Ishikawa (cell line): ENCODE measurements around the gene MCU.

Source experiments
- CEBPB ChIP-seq: IDR thresholded peaks from 2 replicates; pipeline ENCODE4 v1.6.1; 2012
- CREB1 ChIP-seq: IDR thresholded peaks from 2 replicates; pipeline ENCODE4 v1.6.1; 2012; ENCODE audit warnings: low read depth
- EGR1 ChIP-seq: IDR thresholded peaks from 2 replicates; pipeline ENCODE4 v1.6.1; 2012
- EP300 ChIP-seq: IDR thresholded peaks from 2 replicates; pipeline ENCODE4 v1.6.1; 2012; ENCODE audit warnings: borderline replicate concordance
- FOXM1 ChIP-seq: IDR thresholded peaks from 2 replicates; pipeline ENCODE4 v1.6.1; 2012; ENCODE audit warnings: low read depth, borderline replicate concordance
- NFIC ChIP-seq: IDR thresholded peaks from 2 replicates; pipeline ENCODE4 v1.6.1; 2012
- RAD21 ChIP-seq: IDR thresholded peaks from 2 replicates; pipeline ENCODE4 v1.6.1; 2012; ENCODE audit warnings: low read depth
- TAF1 ChIP-seq: IDR thresholded peaks from 2 replicates; pipeline ENCODE4 v1.6.1; 2012; ENCODE audit warnings: low read depth, mild to moderate bottlenecking
- TCF12 ChIP-seq: IDR thresholded peaks from 2 replicates; pipeline ENCODE4 v1.6.1; 2012; ENCODE audit warnings: low read depth
- TEAD4 ChIP-seq: IDR thresholded peaks from 2 replicates; pipeline ENCODE4 v1.6.1; 2012
- YY1 ChIP-seq: IDR thresholded peaks from 2 replicates; pipeline ENCODE4 v1.6.1; 2012; ENCODE audit warnings: low read depth
- ZBTB7A ChIP-seq: IDR thresholded peaks from 2 replicates; pipeline ENCODE4 v1.6.1; 2012; ENCODE audit warnings: low read depth
- TF ChIP-seq, protein P1 (sequence below): IDR thresholded peaks from 2 replicates; pipeline ENCODE4 v1.6.1; 2012; ENCODE audit warnings: low read depth, mild to moderate bottlenecking
- TF ChIP-seq, protein P2 (sequence below): IDR thresholded peaks from 2 replicates; pipeline ENCODE4 v1.6.1; 2012
- TF ChIP-seq, protein P3 (sequence below): IDR thresholded peaks from 2 replicates; pipeline ENCODE4 v1.6.1; 2012

The MCU gene

DNA sequence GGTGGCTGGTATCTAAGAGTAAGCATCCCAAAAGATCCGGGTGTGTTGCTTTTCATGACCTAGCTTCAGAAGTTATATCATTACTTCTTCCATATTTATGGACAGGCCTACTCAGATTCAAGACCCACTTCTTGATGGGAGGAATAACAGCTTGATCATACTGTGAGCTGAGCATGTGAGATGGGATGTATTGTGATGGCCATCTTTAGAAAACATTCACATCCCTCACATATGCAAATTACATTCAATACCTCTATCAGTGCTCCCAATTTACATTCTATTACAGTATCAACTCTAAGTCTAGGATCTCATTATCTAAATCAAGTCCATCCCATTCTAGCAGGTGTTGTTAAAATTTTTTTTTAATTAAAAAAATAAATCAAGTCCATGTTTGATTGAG, 101.8 kb downstream of the MCU start:
- no peak for TF ChIP-seq EP300
- TF ChIP-seq RAD21, result no peak
- no peak for TF ChIP-seq NFIC
- no peak for TF ChIP-seq TCF12
- TF ChIP-seq EGR1, result no peak
- TF ChIP-seq CEBPB, result no peak
- TF ChIP-seq, protein P1, sequence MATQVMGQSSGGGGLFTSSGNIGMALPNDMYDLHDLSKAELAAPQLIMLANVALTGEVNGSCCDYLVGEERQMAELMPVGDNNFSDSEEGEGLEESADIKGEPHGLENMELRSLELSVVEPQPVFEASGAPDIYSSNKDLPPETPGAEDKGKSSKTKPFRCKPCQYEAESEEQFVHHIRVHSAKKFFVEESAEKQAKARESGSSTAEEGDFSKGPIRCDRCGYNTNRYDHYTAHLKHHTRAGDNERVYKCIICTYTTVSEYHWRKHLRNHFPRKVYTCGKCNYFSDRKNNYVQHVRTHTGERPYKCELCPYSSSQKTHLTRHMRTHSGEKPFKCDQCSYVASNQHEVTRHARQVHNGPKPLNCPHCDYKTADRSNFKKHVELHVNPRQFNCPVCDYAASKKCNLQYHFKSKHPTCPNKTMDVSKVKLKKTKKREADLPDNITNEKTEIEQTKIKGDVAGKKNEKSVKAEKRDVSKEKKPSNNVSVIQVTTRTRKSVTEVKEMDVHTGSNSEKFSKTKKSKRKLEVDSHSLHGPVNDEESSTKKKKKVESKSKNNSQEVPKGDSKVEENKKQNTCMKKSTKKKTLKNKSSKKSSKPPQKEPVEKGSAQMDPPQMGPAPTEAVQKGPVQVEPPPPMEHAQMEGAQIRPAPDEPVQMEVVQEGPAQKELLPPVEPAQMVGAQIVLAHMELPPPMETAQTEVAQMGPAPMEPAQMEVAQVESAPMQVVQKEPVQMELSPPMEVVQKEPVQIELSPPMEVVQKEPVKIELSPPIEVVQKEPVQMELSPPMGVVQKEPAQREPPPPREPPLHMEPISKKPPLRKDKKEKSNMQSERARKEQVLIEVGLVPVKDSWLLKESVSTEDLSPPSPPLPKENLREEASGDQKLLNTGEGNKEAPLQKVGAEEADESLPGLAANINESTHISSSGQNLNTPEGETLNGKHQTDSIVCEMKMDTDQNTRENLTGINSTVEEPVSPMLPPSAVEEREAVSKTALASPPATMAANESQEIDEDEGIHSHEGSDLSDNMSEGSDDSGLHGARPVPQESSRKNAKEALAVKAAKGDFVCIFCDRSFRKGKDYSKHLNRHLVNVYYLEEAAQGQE, result no peak
- TF ChIP-seq ZBTB7A, result no peak
- TF ChIP-seq FOXM1, result no peak

DNA sequence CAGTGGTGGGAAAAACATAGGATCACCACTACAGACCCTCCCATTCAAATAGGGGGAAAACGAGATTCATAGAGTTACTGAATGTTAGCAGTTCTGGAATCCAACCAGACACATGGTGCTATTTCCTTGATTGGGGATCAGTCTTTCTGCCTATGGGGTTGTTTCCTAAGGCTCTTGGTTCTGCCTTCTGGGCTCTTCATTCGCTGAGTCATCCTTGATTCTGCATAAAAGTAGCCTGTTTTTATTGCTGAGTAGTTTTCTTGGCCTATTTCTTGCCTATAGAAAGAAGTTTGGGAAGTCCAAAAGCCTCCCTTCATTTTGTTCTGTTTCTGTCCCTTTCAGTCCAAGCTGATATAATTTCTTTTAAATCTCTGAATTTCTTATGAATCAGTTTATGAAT, 102.3 kb downstream of the MCU start:
- TF ChIP-seq RAD21, result no peak
- TF ChIP-seq EGR1, result no peak
- no peak for TF ChIP-seq YY1
- TF ChIP-seq, protein P1, result no peak
- TF ChIP-seq CEBPB, result no peak
- no peak for TF ChIP-seq TEAD4
- TF ChIP-seq EP300, result no peak
- no peak for TF ChIP-seq TCF12
- TF ChIP-seq, protein P2, sequence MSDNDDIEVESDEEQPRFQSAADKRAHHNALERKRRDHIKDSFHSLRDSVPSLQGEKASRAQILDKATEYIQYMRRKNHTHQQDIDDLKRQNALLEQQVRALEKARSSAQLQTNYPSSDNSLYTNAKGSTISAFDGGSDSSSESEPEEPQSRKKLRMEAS, result no peak
- TF ChIP-seq, protein P3, sequence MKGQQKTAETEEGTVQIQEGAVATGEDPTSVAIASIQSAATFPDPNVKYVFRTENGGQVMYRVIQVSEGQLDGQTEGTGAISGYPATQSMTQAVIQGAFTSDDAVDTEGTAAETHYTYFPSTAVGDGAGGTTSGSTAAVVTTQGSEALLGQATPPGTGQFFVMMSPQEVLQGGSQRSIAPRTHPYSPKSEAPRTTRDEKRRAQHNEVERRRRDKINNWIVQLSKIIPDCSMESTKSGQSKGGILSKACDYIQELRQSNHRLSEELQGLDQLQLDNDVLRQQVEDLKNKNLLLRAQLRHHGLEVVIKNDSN, result no peak
- no peak for TF ChIP-seq NFIC

DNA sequence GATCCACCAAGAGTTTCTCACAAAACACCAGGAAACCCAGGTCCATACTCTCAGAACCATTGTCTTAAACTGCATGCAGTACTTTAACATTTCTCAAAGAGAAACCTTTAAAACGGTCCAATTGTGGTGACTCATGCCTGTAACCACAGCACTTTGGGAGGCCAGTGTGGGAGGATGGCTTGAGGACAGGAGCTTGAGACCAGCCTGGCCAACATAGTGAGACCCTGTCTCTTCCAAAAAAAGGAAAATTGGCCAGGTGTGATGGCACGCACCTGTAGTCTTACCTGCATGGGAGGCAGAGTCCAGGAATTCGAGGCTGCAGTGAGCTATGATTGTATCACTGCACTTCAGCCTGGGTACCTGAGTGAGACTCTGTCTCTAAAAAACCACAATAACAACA, 104.1 kb downstream of the MCU start:
- TF ChIP-seq EGR1, result no peak
- no peak for TF ChIP-seq TCF12
- TF ChIP-seq ZBTB7A, result no peak
- TF ChIP-seq, protein P2, result no peak
- no peak for TF ChIP-seq TAF1
- TF ChIP-seq EP300, result no peak
- TF ChIP-seq YY1, result no peak
- no peak for TF ChIP-seq CEBPB
- no peak for TF ChIP-seq FOXM1
- no peak for TF ChIP-seq NFIC

DNA sequence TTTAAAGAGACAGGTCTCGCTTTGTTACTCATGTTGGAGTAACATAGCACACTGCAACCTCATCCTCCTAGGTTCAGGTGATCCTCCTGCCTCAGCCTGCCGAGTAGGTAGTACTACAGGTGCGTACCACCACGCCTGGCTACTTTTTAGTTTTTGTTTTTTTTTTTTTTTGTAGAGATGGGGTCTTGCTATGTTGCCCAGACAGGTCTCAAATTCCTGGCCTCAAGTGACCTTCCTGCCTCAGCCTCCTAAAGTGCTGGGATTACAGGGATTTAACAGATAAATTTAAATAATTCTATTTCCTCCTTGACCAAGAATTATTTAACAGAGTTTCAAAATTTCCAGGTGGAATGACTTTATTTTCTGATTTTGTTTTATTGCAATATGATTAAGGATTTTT, 104.6 kb downstream of the MCU start:
- TF ChIP-seq TAF1, result no peak
- TF ChIP-seq, protein P3, result no peak
- TF ChIP-seq NFIC, result no peak
- TF ChIP-seq CEBPB, result no peak
- TF ChIP-seq FOXM1, result no peak

DNA sequence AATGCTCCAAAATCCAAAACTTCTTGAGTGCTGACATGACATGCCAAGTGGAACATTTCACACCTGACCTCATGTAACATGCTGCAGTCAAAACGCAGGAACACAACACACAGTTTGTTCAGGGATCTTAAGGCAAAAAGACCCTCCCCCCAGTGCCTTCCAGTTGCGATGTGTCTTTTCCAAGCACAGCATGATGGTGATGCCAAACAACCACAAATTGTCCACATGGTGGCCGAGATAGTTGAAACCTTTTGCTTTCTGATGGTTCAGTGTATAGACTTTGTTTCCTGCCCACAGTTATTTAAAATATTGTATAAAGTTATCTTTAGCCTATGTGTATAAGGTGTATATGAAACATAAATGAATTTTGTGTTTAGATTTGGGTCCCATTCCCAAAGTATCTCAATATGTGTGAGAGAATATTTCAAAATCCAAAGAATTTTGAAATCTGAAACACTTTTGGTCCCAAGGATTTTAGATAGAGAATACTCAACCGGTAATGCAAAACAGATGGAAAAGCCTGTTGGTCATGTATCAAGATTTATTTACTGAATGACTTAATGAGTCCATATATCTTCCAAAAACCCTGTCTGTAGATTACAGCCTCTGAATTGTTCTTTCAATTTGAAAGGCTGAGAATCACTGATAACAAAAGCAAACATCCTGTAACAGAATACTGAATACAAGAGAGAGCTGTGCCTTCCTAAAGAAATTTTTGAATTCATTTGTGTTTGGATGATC, 108.2 kb downstream of the MCU start:
- TF ChIP-seq, protein P2, result no peak
- TF ChIP-seq CEBPB (no peak), EP300 (no peak)

DNA sequence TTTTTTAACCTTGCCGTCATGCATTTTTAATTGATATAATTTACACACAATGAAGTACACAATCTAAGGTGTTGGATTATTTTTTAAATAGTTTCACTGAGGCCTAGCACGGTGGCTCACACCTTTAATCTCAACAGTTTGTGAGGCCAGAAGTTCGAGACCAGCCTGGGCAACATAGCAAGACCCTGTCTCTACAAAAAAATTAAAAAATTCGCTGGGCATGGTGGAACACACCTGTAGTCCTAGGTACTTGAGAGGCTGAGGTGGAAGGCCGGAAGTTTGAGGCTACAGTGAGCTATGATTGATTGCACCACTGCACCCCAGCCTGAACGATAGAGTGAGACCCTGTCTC, 108.8 kb downstream of the MCU start:
- no peak for TF ChIP-seq YY1
- no peak for TF ChIP-seq FOXM1
- no peak for TF ChIP-seq TAF1
- TF ChIP-seq, protein P3, result no peak
- TF ChIP-seq EGR1, result no peak
- no peak for TF ChIP-seq ZBTB7A
- no peak for TF ChIP-seq CREB1
- no peak for TF ChIP-seq TCF12
- no peak for TF ChIP-seq RAD21
- no peak for TF ChIP-seq TEAD4
- no peak for TF ChIP-seq NFIC
- no peak for TF ChIP-seq CEBPB
- TF ChIP-seq, protein P2, result no peak
- TF ChIP-seq, protein P1, result no peak
- no peak for TF ChIP-seq EP300
